Activated T-helper 1 cell treated with anti-CD3 and anti-CD28 coated beads, Interleukin-2, amount 50 U/mL, for 16 hours (primary cell): ENCODE data around the gene RASGRP4.

ENCODE experiments used
- DNase-seq, 2 donors: peaks; one replicate each; pipeline ENCODE4 v3.0.0-alpha.2; 2020; ENCODE audit warnings: low read depth in 1 of 2, low spot score in 1 of 2

The RASGRP4 gene

DNA sequence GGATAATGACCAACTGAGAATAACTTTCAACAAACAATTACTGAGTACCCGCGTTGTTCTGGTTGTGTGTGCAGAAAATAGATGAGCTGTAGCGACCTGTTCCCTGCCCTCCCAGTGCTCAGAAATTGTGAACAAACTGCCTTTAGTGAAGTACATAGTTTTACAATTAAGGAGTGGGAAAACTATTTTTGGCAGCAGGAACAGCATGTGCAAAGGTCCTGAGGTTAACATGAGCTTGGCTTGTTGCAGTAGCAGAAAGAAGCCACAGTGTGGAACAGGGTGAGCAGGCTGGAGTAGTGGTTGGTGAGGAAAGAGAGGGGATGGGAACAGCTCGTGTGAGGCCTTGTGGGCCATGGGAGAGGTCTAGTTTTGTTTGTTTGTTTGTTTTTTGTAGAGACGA is 23.5 kb upstream of the RASGRP4 start:
- DNase-seq, result no peak

DNA sequence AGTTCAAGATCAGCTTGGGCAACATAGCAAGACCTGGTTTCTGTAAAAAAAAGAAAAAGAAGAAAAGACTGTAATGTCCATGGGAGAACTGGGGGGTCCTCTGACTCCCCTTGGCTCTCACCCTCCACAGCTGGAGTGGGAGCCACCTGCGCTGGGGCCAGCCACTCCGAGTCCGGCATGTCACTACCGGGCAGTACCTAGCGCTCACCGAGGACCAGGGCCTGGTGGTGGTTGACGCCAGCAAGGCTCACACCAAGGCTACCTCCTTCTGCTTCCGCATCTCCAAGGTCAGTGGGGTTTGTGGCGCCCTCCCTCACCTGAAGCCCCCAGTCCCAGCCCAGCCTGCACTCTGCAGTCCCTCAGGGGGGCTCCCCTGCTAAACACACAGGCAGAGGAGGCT is 22.2 kb upstream of the RASGRP4 start:
- no peak for DNase-seq

DNA sequence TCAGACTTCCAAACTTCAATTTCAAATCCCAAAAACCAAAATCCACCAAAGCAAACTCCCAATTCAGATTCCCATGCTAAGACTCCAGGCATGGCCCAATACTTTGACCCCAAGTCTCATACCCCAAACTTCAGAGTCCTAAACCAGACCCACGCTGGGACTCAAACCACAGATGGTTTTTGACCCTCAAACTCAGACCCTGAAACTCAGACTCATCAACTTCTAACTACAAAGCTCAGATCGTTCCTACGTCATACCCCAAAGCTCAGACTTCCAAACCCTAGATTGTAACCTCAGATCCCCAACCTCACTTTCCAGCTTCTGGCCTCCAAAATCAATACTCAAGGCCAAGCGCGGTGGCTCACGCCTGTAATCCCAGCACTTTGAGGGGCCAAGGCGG is 19.3 kb upstream of the RASGRP4 start:
- no peak for DNase-seq

DNA sequence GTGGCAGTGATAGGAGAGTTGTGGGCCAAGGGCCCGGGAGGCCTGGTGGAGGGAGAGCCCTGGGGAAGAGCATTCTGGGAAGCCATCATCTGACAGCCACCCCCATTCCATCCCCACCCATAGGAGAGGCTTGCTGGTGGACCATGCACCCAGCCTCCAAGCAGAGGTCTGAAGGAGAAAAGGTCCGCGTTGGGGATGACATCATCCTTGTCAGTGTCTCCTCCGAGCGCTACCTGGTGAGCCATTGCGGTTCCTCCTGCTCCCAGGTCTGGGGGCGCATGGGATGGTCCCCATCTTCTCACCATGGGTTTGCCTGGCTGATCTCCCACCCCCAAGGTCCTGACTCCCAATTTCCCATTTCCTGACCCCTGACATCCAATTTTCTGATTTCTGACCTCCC is 18.0 kb upstream of the RASGRP4 start:
- DNase-seq, result no peak

DNA sequence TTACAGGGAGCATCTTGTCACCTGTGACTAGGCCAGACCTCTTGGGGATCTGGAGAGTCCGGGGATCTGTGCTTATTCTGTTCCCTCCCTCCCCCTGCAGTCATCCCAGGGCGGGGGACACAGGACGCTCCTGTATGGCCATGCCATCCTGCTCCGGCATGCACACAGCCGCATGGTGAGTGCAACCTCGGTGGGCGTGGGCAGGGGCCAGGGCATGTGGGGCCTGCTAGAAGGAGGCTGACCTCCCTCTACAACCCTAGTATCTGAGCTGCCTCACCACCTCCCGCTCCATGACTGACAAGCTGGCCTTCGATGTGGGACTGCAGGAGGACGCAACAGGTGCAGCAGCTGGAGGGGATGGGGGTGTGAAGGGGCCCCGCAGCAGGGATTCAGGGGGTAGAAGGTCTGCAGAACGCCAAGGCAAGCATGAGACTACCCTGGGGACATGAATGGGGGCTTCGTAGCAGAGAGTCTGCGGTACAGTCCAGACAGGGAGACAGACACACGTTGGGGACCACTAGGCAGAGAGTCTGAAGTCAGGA is 17.5 kb upstream of the RASGRP4 start:
- DNase-seq, result no peak

DNA sequence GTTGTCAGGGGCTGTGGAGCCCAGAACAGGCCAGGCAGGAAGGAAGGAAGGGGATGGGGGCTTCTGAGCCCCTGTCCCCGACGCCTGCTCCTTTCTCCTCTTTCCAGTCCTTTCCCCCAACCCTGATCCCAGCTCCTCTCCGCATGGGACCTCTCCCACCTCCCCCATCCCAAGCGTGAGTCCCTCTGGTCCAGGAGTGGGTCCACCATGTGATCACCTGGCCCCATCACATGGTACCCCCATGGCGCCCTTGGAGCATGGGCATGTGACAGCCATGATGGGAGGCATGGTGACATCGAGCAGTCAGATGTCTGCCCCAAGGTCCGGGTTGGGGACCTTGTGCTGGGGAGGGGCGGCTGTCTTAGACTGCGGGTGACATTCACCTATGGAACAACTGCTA is 16.7 kb upstream of the RASGRP4 start:
- no peak for DNase-seq

DNA sequence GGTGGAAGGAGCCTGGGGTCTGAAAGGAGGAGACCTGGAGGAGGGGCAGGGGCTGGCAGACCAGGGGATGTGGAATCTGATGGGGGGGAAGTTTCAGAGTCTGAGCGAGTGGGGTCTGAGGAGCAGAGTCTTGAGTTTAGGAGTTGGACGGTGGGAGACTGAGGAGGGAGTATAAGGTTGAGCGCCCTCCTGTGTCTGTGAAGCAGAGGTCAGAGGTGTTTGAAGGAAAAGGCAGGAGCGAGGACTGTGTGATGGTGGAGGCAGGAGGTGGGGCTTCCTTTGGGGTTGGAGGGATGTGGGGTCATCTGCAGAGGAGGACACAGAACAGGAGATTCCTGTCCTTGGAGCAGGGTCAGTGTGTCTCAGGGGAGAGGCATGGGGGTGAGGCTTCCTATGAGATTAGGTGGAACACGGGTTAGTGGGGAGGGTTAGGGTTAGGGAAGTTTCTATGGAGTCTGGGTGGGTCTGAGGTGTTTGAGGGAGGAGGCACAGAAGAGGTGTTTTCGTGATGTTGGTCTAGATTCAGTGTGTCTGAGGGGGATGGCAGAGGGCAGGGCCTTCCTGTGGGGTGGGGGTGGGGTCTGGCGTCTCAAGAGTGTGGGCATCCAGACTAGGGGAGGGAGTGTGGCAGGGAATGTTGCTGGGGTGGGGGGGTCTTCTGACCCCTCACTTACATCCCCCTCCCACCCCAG is 15.8 kb upstream of the RASGRP4 start:
- DNase-seq, result no peak

DNA sequence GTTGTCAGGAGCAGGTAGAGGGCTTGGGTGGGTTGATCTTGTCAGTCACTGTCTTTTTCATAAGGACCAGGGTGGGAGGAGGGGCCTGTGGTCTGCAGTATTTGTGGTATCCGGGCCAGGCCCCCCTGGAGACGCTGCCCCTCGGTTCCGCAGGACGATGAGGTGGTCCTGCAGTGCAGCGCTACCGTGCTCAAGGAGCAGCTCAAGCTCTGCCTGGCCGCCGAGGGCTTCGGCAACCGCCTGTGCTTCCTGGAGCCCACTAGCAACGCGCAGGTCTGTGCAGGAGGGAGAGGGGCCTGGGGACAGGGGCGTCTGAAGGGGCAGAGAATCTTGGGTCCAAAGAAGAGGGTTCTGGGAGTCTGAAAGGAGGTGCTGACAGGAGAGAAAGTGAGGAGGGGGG is 14.6 kb upstream of the RASGRP4 start:
- no peak for DNase-seq

DNA sequence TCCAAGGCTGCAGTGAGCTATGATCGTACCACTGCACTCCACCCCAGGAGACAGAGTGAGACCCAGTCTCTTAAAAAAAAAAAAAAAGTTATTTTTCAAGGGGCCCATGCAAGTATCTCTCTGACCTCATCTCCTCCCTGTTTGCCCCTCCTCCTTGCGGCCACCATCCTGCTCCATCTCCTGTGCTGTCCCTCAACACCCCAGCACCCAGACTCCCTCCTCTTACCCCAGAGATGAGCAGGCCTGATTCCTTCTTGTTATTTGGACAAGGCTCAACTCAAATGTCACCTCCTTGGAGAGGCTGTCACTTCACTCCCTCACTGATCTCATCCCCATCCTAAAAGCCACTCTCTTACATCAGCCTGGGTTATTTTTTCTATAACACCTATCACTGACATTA is 11.9 kb upstream of the RASGRP4 start:
- DNase-seq, result no peak

DNA sequence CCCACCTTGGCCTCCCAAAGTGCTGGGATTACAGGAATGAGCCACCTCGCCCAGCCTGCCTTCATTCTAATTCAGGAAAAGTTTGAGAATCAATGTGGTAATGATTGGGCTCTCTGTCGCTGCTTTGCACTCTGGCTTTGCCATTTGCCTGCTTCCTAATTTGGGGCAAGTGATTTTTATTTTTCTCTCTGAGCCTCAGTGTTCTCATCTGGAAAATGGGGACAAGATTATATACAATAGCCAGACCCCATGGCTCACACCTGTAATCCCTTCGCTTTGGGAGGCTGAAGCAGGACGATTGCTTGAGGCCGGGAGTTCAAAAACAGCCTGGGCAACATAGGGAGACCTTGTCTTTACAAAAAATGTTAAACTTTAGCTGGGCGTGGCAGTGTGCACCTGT is 11.3 kb upstream of the RASGRP4 start:
- no peak for DNase-seq

DNA sequence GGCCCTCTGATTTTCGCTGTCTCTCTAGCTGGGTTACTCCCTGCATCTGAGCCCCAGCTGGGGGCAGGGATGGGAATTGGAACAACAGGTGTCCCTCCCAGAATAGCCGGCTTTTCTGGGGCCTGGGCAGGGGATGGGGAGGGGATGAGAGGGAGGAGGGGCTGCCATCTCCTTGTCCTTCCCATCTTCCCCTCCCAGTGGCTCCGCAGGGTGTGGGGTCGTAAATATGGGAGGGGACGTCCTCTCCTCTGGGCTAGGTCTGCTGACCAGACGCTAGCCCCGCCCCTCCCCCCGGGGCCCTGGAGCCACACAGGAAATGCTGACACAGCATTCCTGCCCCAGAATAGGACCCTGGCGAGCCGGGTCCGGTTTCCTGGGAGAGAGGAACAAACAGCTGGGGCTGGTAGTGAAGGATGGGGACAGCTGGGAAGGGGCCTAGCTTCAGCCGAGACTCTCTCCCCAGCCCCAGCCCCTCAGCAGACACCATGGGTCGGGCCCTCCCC is 8.6 kb upstream of the RASGRP4 start:
- no peak for DNase-seq

DNA sequence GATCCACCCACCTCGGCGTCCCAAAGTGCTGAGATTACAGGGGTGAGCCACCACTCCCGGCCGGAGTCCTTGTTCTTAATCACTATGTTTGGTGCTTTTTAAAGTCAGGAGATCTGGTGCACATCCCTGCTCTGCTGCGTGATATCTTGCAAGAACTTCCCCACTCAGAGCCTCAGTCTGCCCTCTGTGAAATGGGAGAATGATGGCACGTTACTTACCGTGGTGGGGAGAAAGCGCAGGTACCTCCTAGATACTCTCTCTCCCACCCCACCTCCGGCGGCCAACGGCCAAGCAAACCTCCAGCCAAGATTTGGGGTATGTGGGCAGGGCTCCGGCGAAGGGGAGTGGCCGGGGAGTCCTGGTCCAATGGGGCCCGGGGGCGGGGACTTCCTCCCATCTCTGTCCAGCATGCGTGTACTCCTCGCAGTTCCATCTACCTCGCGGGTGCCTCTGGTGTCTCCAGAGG is 7.3 kb upstream of the RASGRP4 start, which contains the start of gene RYR1:
TSS of gene RYR1 (plus strand) at position 424 of the 466 bp plus-strand sequence. CDS start 139 bp downstream, outside the sequence.
- no peak for DNase-seq

DNA sequence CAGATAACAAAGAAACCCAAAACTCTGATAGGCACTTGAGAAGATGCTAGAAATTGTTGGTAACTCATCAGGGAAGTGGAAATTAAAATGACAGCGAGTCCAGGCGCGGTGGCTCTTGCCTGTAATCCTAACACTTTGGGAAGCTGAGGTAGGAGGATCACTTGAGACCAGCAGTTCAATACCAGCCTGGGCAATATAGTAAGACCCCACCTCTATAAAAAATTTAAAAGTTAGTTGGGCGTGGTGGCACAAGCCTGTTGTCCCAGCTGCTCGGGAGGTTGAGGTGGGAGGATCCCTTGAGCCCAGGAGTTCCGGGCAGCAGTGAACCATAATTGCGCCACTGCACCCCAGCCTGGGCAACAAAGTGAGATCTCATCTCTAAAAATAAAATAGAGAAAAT is 4.9 kb upstream of the RASGRP4 start:
- DNase-seq, result no peak

DNA sequence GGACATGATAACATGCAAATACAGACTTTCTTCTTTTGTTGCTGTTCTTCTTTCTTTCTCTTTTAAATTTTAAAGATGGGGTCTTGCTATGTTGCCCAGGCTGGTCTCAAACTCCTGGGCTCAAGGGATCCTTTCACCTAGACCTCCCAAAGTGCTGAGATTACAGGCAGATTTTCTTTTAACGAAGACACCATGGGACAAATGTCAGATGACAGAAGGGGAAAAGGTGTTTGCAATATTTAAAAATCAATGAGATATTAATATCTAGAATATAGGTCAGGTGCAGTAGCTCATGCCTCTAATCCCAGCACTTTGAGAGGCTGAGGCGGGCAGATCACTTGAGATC is 3.8 kb upstream of the RASGRP4 start:
- DNase-seq, result no peak

DNA sequence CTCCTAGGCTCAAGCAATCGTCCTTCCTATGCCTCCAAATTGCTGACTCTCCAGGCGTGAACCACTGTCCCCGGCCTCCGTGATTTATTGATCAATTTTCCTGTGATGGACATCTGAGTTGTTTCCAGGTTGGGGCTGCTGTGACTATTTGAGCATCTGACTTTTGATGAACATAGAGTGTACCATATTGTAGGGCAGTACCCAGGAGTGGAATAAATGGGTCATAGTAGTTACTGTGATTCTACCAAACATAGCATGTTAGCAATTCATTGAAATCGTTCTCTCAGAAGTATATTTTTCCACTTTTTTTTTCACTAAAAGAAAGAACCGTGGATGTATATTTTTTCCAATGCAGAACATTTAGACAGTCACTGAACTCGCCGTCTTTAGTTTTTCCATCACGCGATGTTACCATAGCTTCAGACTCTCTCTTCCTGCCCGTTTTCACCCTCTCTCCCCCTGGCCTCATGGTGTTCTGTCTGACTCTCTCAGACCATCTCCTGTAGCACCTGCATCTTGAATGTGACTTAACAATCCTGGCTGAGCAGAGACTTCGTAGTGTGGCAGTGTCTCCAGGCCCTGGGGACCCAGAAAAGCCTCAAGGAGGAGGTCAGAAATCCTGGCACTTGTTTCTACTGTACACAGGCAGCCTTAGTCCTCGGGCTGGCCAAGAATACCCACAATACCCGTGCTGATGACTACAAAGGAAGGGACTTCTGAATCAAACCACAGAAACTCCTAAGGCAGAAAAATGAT is 3.2 kb upstream of the RASGRP4 start:
- DNase-seq, result peak in 1 of 2 donors; percentile 19

DNA sequence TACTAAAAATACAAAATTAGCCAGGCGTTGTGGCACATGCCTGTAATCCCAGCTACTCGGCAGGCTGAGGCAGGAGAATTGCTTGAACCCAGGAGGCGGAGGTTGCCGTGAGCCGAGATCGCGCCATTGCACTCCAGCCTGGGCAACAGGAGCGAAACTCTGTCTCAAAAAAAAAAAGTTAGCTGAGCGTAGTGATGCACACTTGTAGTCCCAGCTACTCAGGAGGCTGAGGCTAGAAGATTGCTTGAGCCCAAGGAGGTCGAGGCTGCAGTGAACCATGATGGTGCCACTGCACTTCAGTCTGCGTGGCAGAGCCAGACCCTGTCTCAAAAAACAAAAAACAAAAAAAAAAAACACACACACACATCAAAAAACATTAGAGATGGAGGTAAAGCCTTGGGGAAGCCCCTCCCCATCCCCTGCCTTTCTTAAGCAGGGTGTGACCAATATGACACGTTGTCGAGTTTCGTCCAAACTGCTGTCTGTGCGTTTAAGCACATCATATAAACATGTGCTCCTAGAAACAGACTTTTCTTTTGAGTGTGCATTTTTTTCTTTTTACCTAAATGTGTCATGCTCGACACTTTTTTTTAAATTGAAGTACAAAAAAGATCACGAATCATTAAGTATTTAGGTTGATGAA is 1.1 kb upstream of the RASGRP4 start:
- peak in 1 of 2 donors; percentile 36 for DNase-seq

DNA sequence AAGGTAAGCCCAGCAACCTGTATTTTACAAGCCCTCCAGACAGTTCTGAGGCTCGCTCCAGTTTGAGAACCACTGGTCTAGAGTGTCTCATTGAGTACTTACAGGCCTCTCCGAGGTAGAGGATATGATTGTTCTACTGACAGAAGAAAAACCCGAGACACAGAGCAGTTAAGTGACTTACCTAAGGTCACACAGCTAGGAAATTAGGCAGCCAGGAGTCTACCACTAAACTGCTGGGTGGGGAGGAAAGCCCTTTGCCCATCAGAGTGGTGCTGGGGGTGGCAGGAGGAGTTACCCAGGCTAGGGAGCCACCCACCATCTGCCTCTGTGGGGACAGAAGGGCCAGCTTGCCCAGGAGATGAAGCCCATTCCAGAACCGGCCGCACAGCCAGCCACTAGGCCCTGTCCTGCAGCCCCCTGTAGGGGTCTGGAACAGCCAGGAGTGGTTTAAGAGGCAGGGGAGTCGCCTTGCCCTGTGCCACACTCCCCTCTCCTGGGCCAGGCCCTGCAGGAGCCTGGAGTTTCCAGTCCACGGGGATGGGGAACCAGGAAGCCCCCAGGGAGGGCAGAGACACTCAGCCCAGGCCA is 703 bp downstream of the RASGRP4 start:
- no peak for DNase-seq

DNA sequence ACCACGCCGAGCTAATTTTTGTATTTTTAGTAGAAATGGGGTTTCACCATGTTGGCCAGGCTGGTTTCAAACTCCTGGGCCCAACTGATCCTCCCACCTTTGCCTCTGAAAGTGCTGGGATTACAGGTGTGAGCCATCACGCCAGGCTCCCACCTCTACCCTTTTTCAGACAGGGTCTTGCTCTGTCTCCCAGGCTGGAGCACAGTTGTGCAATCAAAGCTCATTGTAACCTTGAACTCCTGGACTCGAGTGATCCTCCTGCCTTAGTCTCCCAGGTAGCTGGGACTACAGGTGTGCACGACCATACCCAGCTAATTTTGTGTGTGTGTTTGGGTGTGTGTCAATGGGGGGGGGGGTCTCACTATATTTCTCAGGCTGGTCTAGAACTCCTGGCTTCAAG is 1.7 kb downstream of the RASGRP4 start:
- no peak for DNase-seq

DNA sequence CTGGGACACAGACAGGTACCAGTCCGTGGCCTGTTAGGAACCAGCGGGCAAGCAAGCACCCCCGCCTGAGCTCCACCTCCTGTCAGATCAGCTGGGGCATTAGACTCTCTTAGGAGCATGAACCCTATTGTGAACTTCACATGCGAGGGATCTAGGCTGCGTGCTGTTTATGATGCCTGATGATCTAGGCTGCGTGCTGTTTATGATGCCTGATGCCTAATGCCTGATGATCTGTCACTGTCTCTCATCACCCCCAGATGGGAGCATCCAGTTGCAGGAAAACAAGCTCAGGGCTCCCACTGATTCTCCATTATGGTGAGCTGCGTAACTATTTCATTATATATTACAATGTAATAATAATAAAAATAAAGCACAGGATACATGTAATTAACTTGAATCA is 3.6 kb downstream of the RASGRP4 start:
- DNase-seq, result no peak

DNA sequence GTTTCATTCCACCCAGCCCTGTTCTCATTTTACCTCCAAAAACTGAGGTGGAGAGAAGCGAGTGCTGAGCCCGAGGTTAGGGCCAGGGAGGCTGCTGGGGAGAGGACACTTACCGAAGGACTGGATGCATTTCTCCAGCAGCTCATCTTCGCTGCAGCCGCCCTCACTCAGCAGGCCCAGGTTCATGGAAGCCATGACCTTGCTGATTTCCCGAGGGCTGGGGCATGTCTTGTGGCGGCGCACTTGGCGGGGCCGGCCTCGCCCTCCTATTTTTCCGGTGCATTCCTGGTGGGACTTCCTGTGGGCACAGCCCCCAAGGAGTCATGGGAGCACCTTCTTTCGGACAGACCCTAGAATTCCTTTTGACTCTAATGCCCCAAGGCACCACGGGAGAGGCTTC is 4.2 kb downstream of the RASGRP4 start:
- no peak for DNase-seq

DNA sequence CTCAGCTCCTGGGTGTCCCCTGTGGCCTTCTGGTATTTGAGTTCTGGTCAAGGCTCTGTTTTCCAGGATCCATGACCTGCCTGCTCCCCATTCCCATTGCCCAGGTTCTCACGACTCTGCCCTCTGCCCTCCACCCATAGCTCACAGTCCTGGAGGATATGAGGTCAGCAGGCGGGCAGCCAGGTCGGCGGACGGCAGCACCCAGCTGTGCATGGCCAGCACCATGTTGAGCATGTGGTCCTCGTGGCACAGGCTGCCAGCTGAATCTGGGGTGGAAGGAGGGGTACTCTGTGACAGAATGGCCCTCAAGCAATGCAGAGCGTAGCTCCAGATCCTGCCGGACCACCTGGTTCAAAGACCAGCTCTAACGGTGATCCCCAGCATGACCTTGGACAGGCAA is 5.1 kb downstream of the RASGRP4 start:
- DNase-seq, result no peak
